Skin of body (tissue), 2 donors: ENCODE measurements around the gene AGBL4. TPM values are rescaled to one million over a fixed set of nuclear protein-coding genes. Genes with fewer than 3 reads are reported as not detected.
"Not testable (repeated sequence)": the region's sequence is repeated elsewhere in the genome, so short reads cannot be mapped to it uniquely, and the experiment has no call there.

Source experiments
- DNase-seq: peaks from one replicate; lab custom pipeline; 2025; lab: John Stamatoyannopoulos, UW
- total RNA-seq: library from RNA; depleted of rRNA; stranded (reverse); fragments of >200 nt; gene quantifications from one replicate; pipeline ENCODE4 v1.2.3, GENCODE V29; 2014

AGBL4 gene
- total RNA-seq, 1 donor from 2014 or later, result 0.30 TPM

DNA sequence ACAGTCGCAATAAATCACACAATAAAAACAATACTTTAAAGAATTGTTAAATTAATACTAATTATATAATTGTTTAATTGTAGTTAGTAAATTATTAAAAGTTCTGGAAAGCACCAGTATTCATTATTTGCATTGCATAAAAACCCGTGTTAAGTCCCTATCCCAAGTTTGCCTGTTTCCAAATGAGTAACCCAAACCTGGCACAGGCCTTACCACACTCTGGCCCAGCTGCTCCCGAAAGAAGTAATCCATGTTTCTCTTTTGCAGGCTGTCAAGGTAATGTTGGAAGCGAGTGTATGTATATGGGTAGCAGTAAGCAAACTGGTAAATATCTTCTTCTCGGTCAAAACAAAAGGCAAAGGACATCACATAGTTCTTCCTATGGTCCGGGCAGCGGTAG lies 978.4 kb downstream of the AGBL4 start:
- DNase-seq, result no peak

DNA sequence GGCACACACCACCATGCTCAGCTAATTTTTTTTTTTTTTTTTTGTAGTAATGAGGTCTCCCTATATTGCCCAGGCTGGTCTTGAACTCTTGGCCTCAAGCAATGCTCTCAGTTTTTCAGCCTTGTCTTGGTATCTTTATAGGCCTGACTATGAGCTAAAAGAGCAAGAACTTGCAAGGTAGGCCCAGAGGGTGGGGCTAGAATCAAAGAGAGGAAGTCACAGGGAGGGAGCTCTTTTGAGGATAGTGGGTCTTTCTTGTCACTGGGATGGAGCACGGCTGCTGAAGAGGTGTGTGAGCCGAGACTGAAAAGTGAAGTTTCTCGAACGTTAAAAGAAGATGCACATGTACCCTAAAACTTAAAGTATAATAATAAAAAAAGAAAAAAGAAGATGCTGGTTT lies 987.1 kb downstream of the AGBL4 start:
- DNase-seq, result no peak

DNA sequence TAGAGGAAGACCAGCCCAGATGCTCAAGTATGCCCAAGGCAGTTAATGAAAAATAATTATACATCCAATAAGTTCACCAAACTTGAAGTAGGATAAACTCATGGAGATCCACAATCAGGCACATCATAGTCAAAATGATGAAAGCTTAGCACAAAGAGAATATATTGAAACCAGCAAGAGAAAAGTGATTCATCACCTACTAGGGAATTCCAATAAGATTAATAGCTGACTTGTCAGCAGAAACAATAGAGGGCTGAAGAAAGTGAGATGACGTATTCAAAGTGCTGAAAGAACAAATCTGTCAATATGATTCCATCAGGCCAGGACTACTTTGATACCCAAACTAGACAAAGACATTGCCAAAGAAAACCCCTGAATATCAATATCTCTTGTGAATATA lies 995.4 kb downstream of the AGBL4 start:
- no peak for DNase-seq

DNA sequence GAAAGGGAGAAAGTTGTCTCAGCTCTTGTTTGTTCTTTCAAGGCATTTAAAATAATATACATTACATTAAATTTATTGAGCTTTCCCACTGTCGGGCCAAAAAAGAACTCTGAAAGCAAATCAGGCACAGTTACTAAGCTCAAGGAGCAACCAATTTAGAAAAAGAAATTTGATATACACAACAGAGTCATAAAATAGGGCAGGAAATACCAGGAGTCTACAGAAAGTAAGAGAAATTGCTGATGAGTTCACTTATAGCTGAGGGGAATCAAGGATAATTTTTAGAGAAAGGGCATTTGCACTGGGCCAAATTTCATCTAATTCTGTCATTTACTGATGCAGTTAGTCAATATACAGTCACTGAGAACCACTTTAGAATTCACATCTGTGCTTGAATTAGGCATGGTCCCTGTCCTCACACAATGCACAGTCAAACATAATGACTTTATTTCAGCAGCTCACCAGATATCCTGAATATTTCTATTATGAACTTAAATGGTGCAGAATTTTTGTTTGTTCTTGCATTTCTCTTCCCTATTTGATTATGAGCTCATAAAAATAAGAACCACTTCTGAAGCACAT lies 997.4 kb downstream of the AGBL4 start:
- DNase-seq, result no peak

DNA sequence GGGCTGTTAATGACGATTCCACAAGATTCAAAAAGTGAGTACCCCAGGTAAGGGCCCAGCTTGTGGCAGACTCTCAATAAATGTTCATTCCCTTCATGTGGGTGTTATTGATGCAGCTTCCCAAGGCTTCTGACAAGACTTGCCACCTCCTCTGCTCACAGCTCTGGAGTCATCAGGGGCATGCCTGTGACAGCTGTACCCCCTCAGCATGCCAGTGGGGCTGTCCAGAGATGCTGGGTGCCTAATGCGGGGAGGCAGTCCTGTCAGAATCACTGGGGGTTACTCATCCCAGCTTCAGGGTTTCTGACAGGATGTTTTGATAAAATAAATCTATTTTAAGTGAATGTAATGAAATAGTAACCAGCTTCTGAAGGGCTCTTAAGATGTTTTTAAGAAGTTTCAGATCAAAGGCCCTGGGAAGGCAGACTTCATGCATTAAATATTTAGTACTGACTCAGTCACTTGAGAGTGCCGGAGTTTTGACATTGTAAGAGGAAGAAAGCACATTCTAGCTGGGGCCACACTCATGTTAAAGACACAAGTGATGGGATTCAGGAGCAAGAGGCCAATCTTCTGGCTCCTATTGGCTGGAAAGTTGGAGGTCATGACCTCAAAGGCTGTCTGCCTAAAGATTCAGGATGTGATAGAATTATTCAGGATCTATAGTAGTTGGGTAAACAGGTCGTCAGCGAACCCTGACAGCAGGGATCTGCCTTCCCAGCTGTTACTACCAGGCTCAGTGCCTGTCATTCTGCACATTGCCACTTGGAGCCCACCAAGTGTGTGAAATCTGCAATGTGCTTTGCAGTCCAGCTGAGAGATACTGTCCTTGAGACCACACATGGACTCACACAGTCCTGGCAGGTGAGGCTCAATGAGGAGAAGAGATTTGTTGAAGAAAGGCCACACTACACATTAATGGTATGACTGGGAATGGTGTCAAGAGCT lies 1007.5 kb downstream of the AGBL4 start:
- no peak for DNase-seq

DNA sequence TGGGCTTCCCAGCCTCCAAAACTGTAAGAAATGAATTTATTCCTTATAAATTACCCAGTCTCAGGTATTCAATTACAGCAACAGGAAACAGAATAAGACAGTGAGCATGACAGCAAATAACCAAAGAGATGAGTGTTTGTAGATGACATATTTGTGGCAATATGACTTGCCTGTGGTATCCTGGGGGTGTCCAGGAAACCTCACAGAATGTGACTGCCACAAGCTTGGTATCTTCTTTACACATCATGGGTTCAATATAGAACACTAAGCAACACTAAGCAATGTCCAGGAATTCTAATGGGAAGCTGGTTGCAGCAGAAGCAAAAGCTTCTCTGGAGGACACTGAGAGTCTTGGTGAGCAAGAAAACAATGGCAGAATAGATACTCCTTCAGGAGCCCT lies 1010.7 kb downstream of the AGBL4 start:
- DNase-seq, result no peak

DNA sequence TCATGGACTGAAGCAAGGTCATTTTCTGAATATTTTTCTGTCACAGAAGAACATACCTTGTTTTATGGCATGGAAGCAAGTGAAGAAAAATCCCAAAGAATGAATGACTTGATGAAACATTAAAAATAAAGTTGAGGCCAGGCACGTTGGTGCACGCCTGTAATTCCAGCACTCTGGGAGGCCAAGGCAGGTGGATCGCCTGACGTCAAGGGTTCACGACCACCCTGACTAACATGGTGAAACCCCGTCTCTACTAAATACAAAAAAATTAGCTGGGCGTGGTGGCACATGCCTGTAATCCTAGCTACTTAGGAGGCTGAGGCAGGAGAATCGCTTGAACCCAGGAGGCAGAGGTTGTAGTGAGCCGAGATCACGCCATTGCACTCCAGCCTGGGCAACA lies 1020.8 kb downstream of the AGBL4 start:
- DNase-seq, result not testable (repeated sequence)

DNA sequence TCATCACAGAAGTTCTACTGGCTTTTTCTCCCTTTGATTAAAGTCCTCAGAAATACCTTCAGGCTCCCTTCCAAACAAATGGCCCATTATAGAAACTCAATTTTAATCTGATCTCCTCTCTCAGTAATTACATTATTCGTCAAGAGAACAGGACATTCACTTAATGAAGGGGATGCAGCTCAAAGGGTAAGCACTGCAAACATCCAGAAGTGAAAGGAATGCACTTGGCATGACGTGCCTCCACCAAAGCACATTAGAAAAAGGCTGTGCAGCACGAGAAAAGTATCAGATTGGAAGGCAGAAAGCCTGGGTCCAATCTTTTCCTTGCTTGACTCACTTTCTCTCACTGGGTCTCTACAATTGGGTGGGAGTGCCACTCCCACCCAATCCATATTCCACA lies 1024.4 kb downstream of the AGBL4 start:
- no peak for DNase-seq

DNA sequence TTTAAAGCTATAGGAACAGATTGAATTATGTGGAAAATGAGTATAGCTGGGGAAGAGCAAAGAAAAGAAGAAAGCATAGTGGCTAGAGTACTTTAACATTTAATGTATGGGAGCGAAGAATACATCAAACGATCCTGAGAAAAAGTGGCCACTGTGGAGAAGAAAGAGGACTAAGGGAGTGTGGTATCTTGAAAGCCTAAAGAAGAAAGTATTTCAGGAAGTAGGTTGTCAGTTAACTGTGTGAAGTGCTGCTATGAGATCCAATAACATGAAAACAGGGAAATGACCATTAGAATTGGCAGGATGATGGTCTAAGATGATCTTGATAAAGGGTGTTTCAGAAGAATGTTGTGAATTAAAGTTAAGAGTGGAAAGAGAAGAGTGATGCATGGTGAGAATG lies 1027.4 kb downstream of the AGBL4 start:
- DNase-seq, result no peak

DNA sequence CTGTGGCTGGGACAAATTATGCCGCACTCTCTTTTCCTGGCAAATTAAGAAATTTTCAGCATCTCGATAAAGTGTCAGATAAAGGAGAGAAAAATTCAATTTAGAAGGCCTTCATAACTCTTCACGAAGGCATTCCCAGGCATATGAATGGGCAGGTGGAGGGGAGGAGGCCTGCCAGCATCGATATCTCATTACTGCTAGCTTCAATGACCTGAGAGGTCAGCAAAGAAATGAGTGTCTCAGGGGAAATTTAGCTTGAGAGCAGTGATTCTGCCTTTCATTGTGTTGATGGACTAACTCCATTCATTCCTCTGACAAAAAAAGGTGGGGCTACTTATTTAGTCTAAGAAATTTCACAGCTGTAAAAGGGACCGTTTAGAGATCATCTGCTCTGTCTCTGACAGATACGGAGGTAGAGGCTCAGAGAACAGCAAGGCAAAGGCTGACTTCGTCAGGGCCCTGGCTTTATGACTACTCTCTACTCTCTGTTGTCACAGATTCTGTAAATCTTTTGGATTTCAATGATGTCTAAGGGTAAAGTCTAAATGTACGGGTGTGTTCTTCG lies 1035.0 kb downstream of the AGBL4 start:
- DNase-seq, result no peak

DNA sequence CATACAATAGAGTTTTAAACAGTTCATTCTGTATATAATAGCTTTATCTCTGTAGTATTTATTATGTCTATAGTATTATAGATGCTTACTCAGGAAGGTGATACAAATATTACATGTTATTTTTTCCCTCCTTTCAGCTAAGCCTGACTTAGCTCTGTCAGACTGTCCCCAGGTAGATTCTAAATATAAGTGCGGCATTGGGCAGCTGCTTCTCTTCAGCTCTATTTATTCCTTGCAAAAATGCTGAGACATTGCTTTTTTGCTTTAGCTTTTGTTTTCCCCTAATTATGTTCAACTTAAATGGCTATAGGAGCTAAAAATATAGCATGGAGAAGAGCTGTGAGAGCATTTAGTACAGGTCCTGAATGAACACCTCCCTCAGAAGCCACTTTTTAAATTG lies 1043.8 kb downstream of the AGBL4 start:
- DNase-seq, result no peak

DNA sequence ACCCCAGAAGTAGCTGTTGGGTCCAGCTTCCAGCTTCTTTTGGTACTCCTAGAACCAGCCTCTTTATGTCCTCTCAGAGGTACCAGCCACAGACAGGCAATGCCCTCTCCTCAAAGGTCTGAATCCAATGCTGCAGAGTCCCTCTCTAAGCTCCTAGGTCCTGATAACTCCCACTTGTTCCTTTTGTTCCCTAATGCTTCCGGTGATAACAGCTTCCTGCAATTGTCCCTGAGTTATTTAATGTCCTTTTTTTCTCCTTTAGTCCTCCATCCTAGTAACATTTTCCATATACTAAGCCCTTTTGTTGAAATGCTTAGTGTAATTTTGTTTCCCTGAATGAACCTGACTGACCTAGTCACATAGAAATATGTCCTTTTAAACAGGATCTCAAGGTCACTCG lies 1045.3 kb downstream of the AGBL4 start:
- no peak for DNase-seq

DNA sequence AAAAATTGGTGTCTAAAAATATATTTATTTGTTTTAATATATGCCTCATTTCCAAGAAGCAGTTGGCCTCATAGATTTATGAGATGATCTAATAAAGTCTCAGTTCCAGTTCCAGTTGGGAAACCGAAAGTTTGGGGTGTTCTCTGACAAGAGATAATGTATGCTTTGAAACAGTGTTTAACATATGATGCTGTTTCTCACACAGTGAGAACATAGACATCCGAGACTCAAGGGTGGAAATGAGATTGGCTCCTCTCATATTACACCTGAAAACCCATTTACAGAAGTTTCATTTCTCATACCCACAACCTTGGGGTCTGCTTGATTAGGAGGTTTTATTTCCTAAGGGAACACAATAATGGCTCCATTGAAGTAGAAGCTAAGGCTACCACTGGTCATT lies 1046.5 kb downstream of the AGBL4 start:
- no peak for DNase-seq

DNA sequence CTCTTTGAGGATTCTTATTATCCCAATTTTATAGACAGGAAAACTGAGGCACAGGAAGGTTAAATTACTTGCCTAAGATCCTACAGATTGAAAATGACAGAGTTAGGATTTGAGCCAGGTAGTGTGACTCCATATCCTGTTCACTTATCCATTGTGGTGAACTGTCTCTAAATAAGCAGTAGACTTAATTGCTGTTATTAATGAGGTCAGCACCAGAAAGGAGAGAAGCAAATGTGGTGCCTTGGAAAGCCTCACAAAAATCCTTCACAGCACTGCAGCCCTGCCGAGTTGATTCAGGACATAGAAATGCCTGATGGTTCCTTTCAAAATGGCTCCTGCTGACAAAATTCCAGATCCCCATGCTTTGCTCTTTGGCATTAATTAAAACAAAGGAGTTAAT lies 1053.8 kb downstream of the AGBL4 start:
- DNase-seq, result no peak

DNA sequence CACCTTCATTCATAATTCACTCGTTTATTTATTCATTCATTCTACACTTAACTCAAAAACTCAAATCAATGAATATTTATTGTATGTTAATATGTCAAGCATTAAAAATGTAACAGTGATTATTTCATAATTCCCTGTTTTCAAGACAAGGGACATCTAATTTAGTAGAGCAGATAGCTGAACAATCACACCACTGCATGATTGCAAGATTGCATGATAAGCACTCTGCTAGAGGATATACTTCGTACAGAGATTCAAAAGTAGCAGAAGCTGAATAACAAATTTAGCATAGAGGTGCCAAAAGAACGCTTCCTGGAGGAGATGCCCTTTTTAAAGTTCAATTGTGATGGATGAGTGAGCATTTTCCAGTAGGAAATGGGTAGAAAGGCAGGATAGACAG lies 1056.4 kb downstream of the AGBL4 start:
- no peak for DNase-seq

DNA sequence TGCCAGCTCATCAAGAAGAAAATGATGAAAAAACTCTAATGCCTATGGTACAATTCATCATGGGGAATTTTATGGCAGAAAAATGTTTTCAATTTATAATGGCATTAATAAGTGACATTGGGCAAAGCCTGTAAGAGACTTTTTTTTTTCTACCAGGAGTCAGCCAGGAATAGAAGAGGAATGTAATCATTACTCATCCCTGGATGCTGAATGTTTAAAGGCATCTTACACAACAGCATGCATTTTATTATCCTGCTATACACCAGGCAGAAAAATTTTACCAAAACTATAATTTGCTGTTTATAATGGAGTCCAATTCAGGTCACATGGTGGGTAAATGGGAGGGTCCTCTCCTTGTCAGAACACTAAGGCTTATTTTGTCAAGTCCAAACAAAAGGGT lies 1057.2 kb downstream of the AGBL4 start:
- DNase-seq, result no peak

DNA sequence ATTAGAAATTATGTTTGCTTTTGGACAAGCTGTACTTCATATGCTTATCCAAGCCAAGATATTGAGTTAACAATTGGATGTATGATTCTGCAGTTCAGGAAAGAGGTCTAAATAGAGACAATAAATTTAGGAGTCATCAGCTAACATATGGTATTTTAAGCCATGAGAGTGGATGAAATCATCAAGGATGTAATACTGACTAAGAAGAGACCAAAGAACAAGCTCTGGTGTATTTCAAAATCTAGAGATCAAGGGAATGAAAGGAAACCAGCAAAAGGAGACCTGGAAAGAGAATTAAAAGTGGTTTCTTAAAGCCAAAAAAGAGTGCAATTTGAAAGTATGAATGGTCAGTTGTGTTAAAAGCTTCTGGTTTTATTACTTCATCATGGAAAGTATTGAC lies 1063.4 kb downstream of the AGBL4 start:
- DNase-seq, result no peak

DNA sequence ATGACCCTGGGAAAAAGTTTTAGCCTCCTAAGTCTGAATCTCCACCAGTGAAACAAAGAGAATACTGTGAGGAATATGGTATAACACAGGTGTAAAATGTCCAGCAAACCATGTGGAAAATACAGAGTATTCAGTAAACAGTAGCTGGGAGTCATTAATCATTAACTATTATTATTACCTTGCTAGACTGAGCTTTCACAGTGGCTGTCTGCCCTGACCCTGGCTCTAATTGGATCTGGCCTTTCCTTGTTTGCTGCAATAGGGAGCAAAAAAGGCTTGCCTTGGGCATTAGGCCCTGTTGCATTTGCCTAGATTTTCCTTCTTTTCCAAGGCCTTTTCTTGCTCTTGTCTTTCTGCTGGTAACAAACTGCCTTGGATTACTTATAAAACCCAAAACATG lies 1068.0 kb downstream of the AGBL4 start:
- no peak for DNase-seq

DNA sequence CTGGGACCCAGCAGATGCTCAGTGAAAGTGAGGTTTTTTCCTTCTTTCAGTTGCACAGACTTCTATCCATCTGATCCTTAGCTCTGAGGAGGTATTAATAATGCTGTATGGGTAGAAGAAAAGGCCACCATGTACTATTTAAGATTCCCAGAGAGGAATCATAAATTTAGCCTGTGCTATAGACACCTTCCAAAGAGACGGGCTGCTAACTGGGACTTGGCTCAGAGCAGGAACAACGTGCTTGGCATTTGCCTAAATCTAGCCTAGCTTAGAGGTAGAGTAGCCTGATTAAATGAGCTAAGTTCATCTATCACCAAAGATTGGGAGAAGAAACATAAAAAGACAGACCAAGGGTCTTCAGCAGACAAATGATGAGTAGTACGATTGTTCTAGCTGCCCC lies 1070.1 kb downstream of the AGBL4 start:
- DNase-seq, result no peak

DNA sequence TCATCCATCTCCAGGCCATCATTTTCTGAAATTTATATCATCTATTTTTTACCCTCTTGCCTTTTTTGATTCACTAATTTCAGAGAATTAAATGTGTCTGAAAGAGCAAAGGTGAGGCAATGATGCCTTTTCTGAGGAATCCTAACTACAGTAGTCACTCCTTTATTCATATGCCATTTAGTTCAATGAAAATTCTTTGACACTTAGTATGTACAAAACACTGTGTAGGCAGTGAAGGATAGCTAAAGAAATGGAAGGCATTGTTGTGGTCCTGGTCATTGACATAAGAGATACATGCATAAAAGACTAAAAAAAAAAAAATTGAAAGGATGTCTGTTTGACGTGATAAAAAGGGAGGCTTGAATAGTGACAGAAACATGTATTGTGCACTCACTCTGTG lies 1075.2 kb downstream of the AGBL4 start:
- DNase-seq, result no peak

DNA sequence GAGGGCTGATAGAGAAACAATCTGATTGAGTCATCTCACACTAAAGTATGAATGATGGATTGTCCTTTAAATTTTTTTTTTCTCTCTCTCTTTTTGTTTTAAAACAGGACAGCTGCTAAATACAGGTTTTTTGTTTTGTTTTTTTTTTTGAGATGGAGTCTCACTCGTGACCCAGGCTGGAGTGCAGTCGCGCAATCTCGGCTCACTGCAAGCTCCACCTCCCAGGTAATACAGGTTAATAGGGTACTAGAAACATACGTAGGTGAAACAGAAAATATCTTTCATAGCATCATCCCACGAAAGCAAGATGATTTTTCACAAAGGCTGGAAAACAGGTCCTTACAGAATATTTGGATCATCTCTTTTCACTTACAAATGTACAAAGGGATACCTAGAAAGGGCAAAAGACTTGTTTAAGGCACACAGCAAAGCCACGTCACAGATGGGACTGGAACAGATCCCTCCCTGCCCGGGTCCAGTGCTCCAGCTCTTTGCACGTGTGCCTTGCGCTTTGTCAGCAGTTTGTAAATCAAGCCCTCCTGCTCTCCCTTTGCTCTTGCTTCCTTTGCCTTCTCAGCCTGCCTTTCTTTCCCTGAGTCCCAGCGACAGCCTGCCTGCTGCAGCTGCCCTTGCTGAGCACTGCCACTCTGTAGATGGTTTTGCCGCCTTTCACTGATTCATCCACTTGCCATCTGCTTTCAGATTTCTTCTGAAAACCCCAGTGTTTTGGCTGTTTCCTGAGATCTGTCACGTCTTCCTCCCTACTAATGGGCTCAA lies 1075.8 kb downstream of the AGBL4 start:
- no peak for DNase-seq

DNA sequence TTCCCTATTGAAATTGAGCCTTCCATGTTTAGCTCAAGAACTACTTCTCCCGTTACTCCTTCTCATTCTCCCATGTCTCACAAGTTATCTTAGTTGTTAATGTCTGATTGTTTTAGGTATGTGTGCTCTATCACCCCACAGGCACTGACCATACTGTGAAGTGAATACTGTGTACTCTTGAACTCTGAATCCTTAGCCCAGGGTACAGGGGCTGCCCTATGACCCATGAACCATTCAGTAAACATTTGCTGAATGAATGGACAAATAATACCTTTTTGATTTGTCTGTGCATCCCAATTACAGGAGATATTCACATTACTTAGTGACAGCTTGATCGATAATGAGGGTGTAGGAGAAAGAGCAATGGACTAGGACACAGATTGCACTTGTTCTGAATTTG lies 1077.7 kb downstream of the AGBL4 start:
- DNase-seq, result no peak
